Large intestine (tissue), 3 donors: ENCODE results near the gene ADK. TPM values are rescaled to one million over a fixed set of nuclear protein-coding genes. Genes with fewer than 3 reads are reported as not detected.

ENCODE experiments used
- DNase-seq, 2 donors: peaks; one replicate each; pipeline versions ENCODE4 v3.0.0 to v3.0.0-alpha.2; 2013
- H3K27ac ChIP-seq: one replicate; pipeline ENCODE4 v1.5.1; 2013; ENCODE audit warnings: low read length
- H3K27me3 ChIP-seq: 2 replicates; pipeline ENCODE4 v1.6.1; 2013; ENCODE audit warnings: low read length; ENCODE audit not compliant: control insufficient read depth, insufficient read depth
- H3K36me3 ChIP-seq: 2 replicates; pipeline ENCODE4 v1.6.1; 2013; ENCODE audit warnings: low read length; ENCODE audit not compliant: control insufficient read depth, insufficient read depth
- H3K4me1 ChIP-seq: one replicate; pipeline ENCODE4 v1.6.1; 2013; ENCODE audit warnings: low read length; ENCODE audit not compliant: control insufficient read depth, insufficient read depth
- H3K4me3 ChIP-seq: one replicate; pipeline ENCODE4 v1.5.1; 2013; ENCODE audit warnings: low read length
- H3K9me3 ChIP-seq: one replicate; pipeline ENCODE4 v1.6.1; 2013; ENCODE audit warnings: mild to moderate bottlenecking, low read depth, low read length, moderate library complexity; ENCODE audit not compliant: control insufficient read depth
- WGBS: methylation state at CpG from one replicate; pipeline ENCODE4 v1.1.5; 2013; ENCODE audit warnings: low lambda C conversion rate; ENCODE audit not compliant: insufficient coverage; 5-methylcytosine and 5-hydroxymethylcytosine counted together
- polyA plus RNA-seq: library from polyadenylated mRNA; unstranded; fragments of 120-200 nt; gene quantifications from one replicate; pipeline ENCODE4 v1.2.1, GENCODE V29; 2013

The ADK gene
- polyA plus RNA-seq, 1 donor, result 30.1 TPM

- no peak for DNase-seq
- H3K9me3 ChIP-seq, result no peaks in the 10 kb centered on the region
- H3K27me3 ChIP-seq, result no peaks in the 10 kb centered on the region
- H3K27ac ChIP-seq, result no peak overlapping the region
- no peak overlapping the region for H3K4me3 ChIP-seq
- H3K4me1 ChIP-seq, result no peaks in the 10 kb centered on the region
- no peaks in the 10 kb centered on the region for H3K36me3 ChIP-seq
These were observed 461.2 kb downstream of the ADK start for GRCh38 chr10:74612195-74612594.

- DNase-seq, result no peak
- H3K4me3 ChIP-seq, result no peak overlapping the region
- H3K9me3 ChIP-seq, result peaks cover 13% of the 10 kb centered on the region
- H3K36me3 ChIP-seq, result no peaks in the 10 kb centered on the region
- H3K27me3 ChIP-seq, result no peaks in the 10 kb centered on the region
- no peaks in the 10 kb centered on the region for H3K4me1 ChIP-seq
- H3K27ac ChIP-seq, result no peak overlapping the region
These were observed 469.6 kb downstream of the ADK start for GRCh38 chr10:74620626-74621025.

- Histone ChIP-seq H3K27ac (no peak overlapping the region), H3K9me3 (peaks cover 9% of the 10 kb centered on the region), H3K27me3 (no peaks in the 10 kb centered on the region), H3K36me3 (no peaks in the 10 kb centered on the region), H3K4me1 (no peaks in the 10 kb centered on the region), H3K4me3 (no peak overlapping the region)
- DNase-seq, result no peak
- 91% methylated on average over 1 of the region's 2 CpGs for WGBS
These were observed 472.8 kb downstream of the ADK start for GRCh38 chr10:74623786-74624185.

GRCh38 chr10:74624501-74624900, 473.5 kb downstream of the ADK start:
- no peaks in the 10 kb centered on the region for H3K36me3 ChIP-seq
- H3K4me1 ChIP-seq, result no peaks in the 10 kb centered on the region
- no peak overlapping the region for H3K4me3 ChIP-seq
- H3K9me3 ChIP-seq, result peaks cover 4% of the 10 kb centered on the region
- no peaks in the 10 kb centered on the region for H3K27me3 ChIP-seq
- no CpG with 5 or more reads among the region's 1 CpG for WGBS
- no peak for DNase-seq
- H3K27ac ChIP-seq, result no peak overlapping the region

- Histone ChIP-seq H3K4me1 (no peaks in the 10 kb centered on the region), H3K9me3 (no peaks in the 10 kb centered on the region), H3K27ac (no peak overlapping the region), H3K27me3 (no peaks in the 10 kb centered on the region), H3K4me3 (no peak overlapping the region), H3K36me3 (no peaks in the 10 kb centered on the region)
- 67% methylated on average over 1 of the region's 2 CpGs for WGBS
- no peak for DNase-seq
These were observed 477.1 kb downstream of the ADK start for GRCh38 chr10:74628136-74628535.

GRCh38 chr10:74634995-74635536, 484.0 kb downstream of the ADK start:
- Histone ChIP-seq H3K4me1 (no peaks in the 10 kb centered on the region), H3K9me3 (peaks cover 9% of the 10 kb centered on the region), H3K4me3 (no peak overlapping the region), H3K36me3 (no peaks in the 10 kb centered on the region), H3K27me3 (no peaks in the 10 kb centered on the region), H3K27ac (no peak overlapping the region)
- DNase-seq, result peak in 1 of 2 donors; percentile 3

GRCh38 chr10:74635655-74636054, 484.6 kb downstream of the ADK start:
- H3K4me3 ChIP-seq, result no peak overlapping the region
- DNase-seq, result no peak
- no peaks in the 10 kb centered on the region for H3K27me3 ChIP-seq
- H3K27ac ChIP-seq, result no peak overlapping the region
- 90% methylated on average over 2 of the region's 4 CpGs for WGBS
- no peaks in the 10 kb centered on the region for H3K36me3 ChIP-seq
- no peaks in the 10 kb centered on the region for H3K4me1 ChIP-seq
- H3K9me3 ChIP-seq, result peaks cover 9% of the 10 kb centered on the region

GRCh38 chr10:74637685-74638084, 486.7 kb downstream of the ADK start:
- no peaks in the 10 kb centered on the region for H3K36me3 ChIP-seq
- no peaks in the 10 kb centered on the region for H3K27me3 ChIP-seq
- no peaks in the 10 kb centered on the region for H3K4me1 ChIP-seq
- H3K27ac ChIP-seq, result no peak overlapping the region
- WGBS, result 80% methylated on average over 1 of the region's 1 CpG
- H3K9me3 ChIP-seq, result peaks cover 9% of the 10 kb centered on the region
- no peak overlapping the region for H3K4me3 ChIP-seq
- DNase-seq, result no peak

- no peaks in the 10 kb centered on the region for H3K4me1 ChIP-seq
- WGBS, result 80% methylated on average over 1 of the region's 5 CpGs
- no peak overlapping the region for H3K27ac ChIP-seq
- no peak overlapping the region for H3K4me3 ChIP-seq
- no peaks in the 10 kb centered on the region for H3K9me3 ChIP-seq
- H3K36me3 ChIP-seq, result no peaks in the 10 kb centered on the region
- H3K27me3 ChIP-seq, result no peaks in the 10 kb centered on the region
- DNase-seq, result no peak
These were observed 489.3 kb downstream of the ADK start for GRCh38 chr10:74640134-74640921.

GRCh38 chr10:74641659-74642058, 490.6 kb downstream of the ADK start:
- WGBS, result no CpG with 5 or more reads among the region's 1 CpG
- no peaks in the 10 kb centered on the region for H3K27me3 ChIP-seq
- no peaks in the 10 kb centered on the region for H3K9me3 ChIP-seq
- H3K4me3 ChIP-seq, result no peak overlapping the region
- DNase-seq, result no peak
- no peak overlapping the region for H3K27ac ChIP-seq
- H3K36me3 ChIP-seq, result no peaks in the 10 kb centered on the region
- H3K4me1 ChIP-seq, result no peaks in the 10 kb centered on the region
